ENCODE results near the gene MAPK10.
"Not testable (repeated sequence)": the region's sequence is repeated elsewhere in the genome, so short reads cannot be mapped to it uniquely, and the experiment has no call there.

MAPK10 gene

GRCh38 chr4:86338521-86338920, 21.3 kb downstream of the MAPK10 start:
- no peak for TF ChIP-seq CTCF (IDR thresholded peaks at IDR 0.05; ENCODE audit: low read depth, low read length)
- TF ChIP-seq EZH2phosphoT487 (IDR thresholded peaks at IDR 0.05; ENCODE audit: low read depth): no peak
- H3K27ac ChIP-seq (ENCODE audit: low read length): no peak overlapping the region
- no peak overlapping the region for H3K4me2 ChIP-seq (ENCODE audit: low read length)
- no peaks in the 10 kb centered on the region for H3K4me1 ChIP-seq (ENCODE audit: low read length)
- H3K9me3 ChIP-seq (ENCODE audit: insufficient read depth, low read length): no peaks in the 10 kb centered on the region
- H3K9ac ChIP-seq (ENCODE audit: low read length): no peak overlapping the region
- no peaks in the 10 kb centered on the region for H3K79me2 ChIP-seq (ENCODE audit: low read length)
- no peak overlapping the region for H3K4me3 ChIP-seq (ENCODE audit: low read length)
- no peaks in the 10 kb centered on the region for H4K20me1 ChIP-seq (ENCODE audit: insufficient read depth, low read length)
- no peak overlapping the region for H2AFZ ChIP-seq (ENCODE audit: low read depth, low read length)
- no peaks in the 10 kb centered on the region for H3K36me3 ChIP-seq (replicated peaks; ENCODE audit: low read depth, low read length)
- no peaks in the 10 kb centered on the region for H3K27me3 ChIP-seq (ENCODE audit: low read depth, low read length)

- Histone ChIP-seq H3K36me3 (replicated peaks; ENCODE audit: low read depth, low read length) (peaks cover 4% of the 10 kb centered on the region), H3K79me2 (ENCODE audit: low read length) (no peaks in the 10 kb centered on the region)
These were observed 25.7 kb downstream of the MAPK10 start for GRCh38 chr4:86334020-86334750.

GRCh38 chr4:86333236-86333635, 26.6 kb downstream of the MAPK10 start:
- H3K36me3 ChIP-seq (replicated peaks; ENCODE audit: low read depth, low read length): peaks cover 4% of the 10 kb centered on the region
- H3K79me2 ChIP-seq (ENCODE audit: low read length): no peaks in the 10 kb centered on the region
- H3K9me3 ChIP-seq (ENCODE audit: insufficient read depth, low read length): 0 out of 2 replicates have a peak, but pooled peaks cover 4% of the 10 kb centered on the region
- TF ChIP-seq EZH2phosphoT487 (IDR thresholded peaks at IDR 0.05; ENCODE audit: low read depth): no peak
- no peak for TF ChIP-seq CTCF (IDR thresholded peaks at IDR 0.05; ENCODE audit: low read depth, low read length)
- H3K4me2 ChIP-seq (ENCODE audit: low read length): no peak overlapping the region
- H3K4me3 ChIP-seq (ENCODE audit: low read length): no peak overlapping the region
- H2AFZ ChIP-seq (ENCODE audit: low read depth, low read length): no peak overlapping the region
- H3K27ac ChIP-seq (ENCODE audit: low read length): no peak overlapping the region
- H3K9ac ChIP-seq (ENCODE audit: low read length): no peak overlapping the region
- peaks cover 12% of the 10 kb centered on the region for H3K4me1 ChIP-seq (ENCODE audit: low read length)
- no peaks in the 10 kb centered on the region for H3K27me3 ChIP-seq (ENCODE audit: low read depth, low read length)
- no peaks in the 10 kb centered on the region for H4K20me1 ChIP-seq (ENCODE audit: insufficient read depth, low read length)

More at GRCh38 chr4:86334020-86334750, 25.7 kb downstream of the MAPK10 start:
- H3K27me3 ChIP-seq (ENCODE audit: low read depth, low read length): no peaks in the 10 kb centered on the region
- H2AFZ ChIP-seq (ENCODE audit: low read depth, low read length): no peak overlapping the region
- no peak overlapping the region for H3K9ac ChIP-seq (ENCODE audit: low read length)
- TF ChIP-seq EZH2phosphoT487 (IDR thresholded peaks at IDR 0.05; ENCODE audit: low read depth) (no peak), CTCF (IDR thresholded peaks at IDR 0.05; ENCODE audit: low read depth, low read length) (no peak)
- H3K4me3 ChIP-seq (ENCODE audit: low read length): no peak overlapping the region
- no peaks in the 10 kb centered on the region for H4K20me1 ChIP-seq (ENCODE audit: insufficient read depth, low read length)
- no peak overlapping the region for H3K4me2 ChIP-seq (ENCODE audit: low read length)
- H3K4me1 ChIP-seq (ENCODE audit: low read length): peaks cover 12% of the 10 kb centered on the region
- 0 out of 2 replicates have a peak, but pooled peaks cover 4% of the 10 kb centered on the region for H3K9me3 ChIP-seq (ENCODE audit: insufficient read depth, low read length)
- no peak overlapping the region for H3K27ac ChIP-seq (ENCODE audit: low read length)

GRCh38 chr4:86330961-86331742, 28.7 kb downstream of the MAPK10 start:
- Histone ChIP-seq H4K20me1 (ENCODE audit: insufficient read depth, low read length) (no peaks in the 10 kb centered on the region), H3K36me3 (replicated peaks; ENCODE audit: low read depth, low read length) (peaks cover 4% of the 10 kb centered on the region), H3K4me2 (ENCODE audit: low read length) (no peak overlapping the region), H3K79me2 (ENCODE audit: low read length) (no peaks in the 10 kb centered on the region), H3K9me3 (ENCODE audit: insufficient read depth, low read length) (0 out of 2 replicates have a peak, but pooled peaks cover 4% of the 10 kb centered on the region), H3K9ac (ENCODE audit: low read length) (no peak overlapping the region), H3K4me1 (ENCODE audit: low read length) (peaks cover 12% of the 10 kb centered on the region), H2AFZ (ENCODE audit: low read depth, low read length) (no peak overlapping the region), H3K4me3 (ENCODE audit: low read length) (no peak overlapping the region), H3K27ac (ENCODE audit: low read length) (no peak overlapping the region), H3K27me3 (ENCODE audit: low read depth, low read length) (no peaks in the 10 kb centered on the region)
- TF ChIP-seq EZH2phosphoT487 (IDR thresholded peaks at IDR 0.05; ENCODE audit: low read depth) (no peak), CTCF (IDR thresholded peaks at IDR 0.05; ENCODE audit: low read depth, low read length) (no peak)

GRCh38 chr4:86330411-86330810, 29.4 kb downstream of the MAPK10 start:
- not testable (repeated sequence) for H4K20me1 ChIP-seq (ENCODE audit: insufficient read depth, low read length); H3K79me2 ChIP-seq (ENCODE audit: low read length); H3K27ac ChIP-seq (ENCODE audit: low read length); H3K9ac ChIP-seq (ENCODE audit: low read length); H3K4me2 ChIP-seq (ENCODE audit: low read length); H3K27me3 ChIP-seq (ENCODE audit: low read depth, low read length); H3K9me3 ChIP-seq (ENCODE audit: insufficient read depth, low read length); H3K4me3 ChIP-seq (ENCODE audit: low read length); H3K36me3 ChIP-seq (replicated peaks; ENCODE audit: low read depth, low read length); H2AFZ ChIP-seq (ENCODE audit: low read depth, low read length)
- peaks cover 12% of the 10 kb centered on the region for H3K4me1 ChIP-seq (ENCODE audit: low read length)
